ENCODE results near the gene RIMBP2. TPM values are rescaled to one million over a fixed set of nuclear protein-coding genes. Genes with fewer than 3 reads are reported as not detected.

Gene RIMBP2
- total RNA-seq, 1 donor from 2014 or later, result not detected

DNA sequence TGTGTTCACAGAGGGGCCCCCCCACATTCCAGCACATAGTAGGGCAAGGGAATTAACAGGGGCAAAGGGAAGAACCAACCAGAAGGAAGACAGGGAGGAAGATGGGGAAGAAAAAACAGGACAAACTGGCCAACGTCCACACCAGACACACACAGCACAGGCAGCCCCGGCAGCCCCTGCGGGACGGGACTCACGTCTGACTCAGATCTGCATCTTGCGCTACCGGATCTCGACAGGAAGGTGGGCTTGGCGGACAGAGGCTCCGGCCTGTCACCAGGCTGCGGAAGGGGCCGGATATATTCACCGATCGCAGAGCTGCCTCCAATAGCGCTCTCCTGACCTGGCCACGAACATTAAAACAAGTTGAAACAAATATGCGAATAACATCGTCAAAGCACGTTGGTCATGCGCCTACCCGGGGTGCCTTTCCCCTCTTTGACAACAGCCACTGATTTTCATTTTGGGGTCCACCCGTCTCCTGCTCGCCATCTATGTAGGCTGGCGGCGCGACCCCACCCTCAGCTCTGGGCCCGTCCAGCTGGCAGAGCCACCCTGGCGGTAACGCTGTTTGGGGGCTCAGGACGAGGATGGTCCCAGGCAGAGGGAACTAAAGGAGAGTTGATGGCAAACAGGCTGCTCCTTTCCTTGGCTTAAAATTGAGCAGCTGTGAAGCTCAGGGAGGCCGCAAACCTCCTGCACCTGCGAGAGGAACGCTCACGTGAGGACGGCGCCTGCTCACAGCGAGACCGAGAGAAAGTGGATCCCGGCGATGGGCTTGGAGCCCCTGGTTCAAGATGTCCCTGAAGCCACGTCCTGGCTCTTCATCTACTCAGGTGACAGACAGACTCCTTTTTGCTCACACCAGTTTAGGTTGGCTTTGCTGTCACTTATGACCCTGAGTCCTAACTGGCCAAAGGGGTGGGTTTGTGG lies 264.8 kb downstream of the RIMBP2 start:
- no peak for DNase-seq (ENCODE audit: low spot score)
- Mint-ChIP-seq H3K9me3 (no peaks in the 10 kb centered on the region), H3K4me1 (ENCODE audit: low read depth) (no peaks in the 10 kb centered on the region), H3K36me3 (ENCODE audit: low read depth) (no peaks in the 10 kb centered on the region), H3K27ac (no peak overlapping the region), H3K27me3 (ENCODE audit: insufficient read depth) (no peaks in the 10 kb centered on the region), H3K4me3 (no peak overlapping the region)
- intact Hi-C loops (cut with micrococcal nuclease), result no loop called here

DNA sequence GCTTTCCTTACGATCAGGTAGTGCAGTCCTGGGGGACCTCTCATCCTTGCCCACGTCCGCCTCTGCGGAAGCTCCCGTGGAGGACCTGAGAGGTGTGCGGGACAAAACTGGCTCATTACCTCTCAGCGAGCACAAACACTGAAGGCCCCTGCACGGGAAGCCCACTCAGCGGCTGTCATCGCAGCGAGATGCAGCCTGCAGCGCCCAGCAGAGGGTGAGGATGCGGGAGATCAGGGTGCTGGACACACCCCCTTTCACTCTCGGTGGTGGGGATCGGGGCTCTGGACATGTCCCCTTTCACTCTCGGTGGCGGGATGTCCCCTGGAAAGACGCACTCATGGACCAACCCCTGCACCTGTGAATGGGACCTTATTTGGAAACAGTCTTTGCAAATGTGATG lies 266.8 kb downstream of the RIMBP2 start:
- Mint-ChIP-seq H3K4me1 (ENCODE audit: low read depth) (no peaks in the 10 kb centered on the region), H3K4me3 (no peak overlapping the region), H3K9me3 (no peaks in the 10 kb centered on the region), H3K27me3 (ENCODE audit: insufficient read depth) (no peaks in the 10 kb centered on the region), H3K36me3 (ENCODE audit: low read depth) (no peaks in the 10 kb centered on the region), H3K27ac (no peak overlapping the region)
- intact Hi-C loops (cut with micrococcal nuclease), result no loop called here
- no peak for DNase-seq (ENCODE audit: low spot score)

DNA sequence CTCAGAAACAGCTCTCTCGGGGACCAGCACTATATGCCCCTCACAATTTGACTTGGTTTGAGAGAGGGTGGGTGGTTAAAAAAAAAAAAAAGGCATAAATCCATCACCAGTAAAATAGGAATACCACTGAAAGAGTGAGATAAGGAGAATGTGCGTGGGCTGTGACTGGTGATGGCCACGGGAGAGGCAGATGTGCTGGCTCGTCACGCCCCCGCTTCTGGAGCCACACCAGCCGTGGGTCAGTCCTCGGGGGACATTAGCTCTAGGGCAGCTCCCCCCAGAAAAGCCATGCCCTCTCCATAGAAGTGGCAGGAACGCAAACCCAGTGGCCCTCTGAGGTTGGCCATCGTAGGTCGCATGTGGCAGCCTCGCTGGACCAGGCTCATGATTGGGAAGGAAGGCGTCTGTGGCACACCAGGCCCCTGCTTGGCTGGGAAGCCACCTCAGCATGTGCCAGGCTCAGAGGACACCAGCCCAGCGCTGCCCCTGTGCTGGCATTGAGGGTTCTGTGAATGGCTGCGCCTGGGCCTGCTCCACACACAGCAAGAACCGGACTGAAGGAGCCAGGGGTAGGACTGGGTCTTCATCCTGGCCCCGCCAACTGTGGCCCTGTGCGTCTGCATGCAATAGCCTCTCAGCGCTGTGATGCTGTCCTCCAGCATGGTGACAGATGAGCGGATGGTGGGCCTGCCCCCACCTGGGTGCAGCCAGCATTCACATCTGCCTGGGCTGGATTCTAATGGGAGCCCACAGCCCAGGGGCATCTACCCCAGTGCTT lies 267.9 kb downstream of the RIMBP2 start:
- DNase-seq (ENCODE audit: low spot score), result no peak
- no peaks in the 10 kb centered on the region for H3K9me3 Mint-ChIP-seq
- H3K4me1 Mint-ChIP-seq (ENCODE audit: low read depth), result no peaks in the 10 kb centered on the region
- no peak overlapping the region for H3K4me3 Mint-ChIP-seq
- H3K27me3 Mint-ChIP-seq (ENCODE audit: insufficient read depth), result no peaks in the 10 kb centered on the region
- no peak overlapping the region for H3K27ac Mint-ChIP-seq
- no peaks in the 10 kb centered on the region for H3K36me3 Mint-ChIP-seq (ENCODE audit: low read depth)
- intact Hi-C loops (cut with micrococcal nuclease), result no loop called here

DNA sequence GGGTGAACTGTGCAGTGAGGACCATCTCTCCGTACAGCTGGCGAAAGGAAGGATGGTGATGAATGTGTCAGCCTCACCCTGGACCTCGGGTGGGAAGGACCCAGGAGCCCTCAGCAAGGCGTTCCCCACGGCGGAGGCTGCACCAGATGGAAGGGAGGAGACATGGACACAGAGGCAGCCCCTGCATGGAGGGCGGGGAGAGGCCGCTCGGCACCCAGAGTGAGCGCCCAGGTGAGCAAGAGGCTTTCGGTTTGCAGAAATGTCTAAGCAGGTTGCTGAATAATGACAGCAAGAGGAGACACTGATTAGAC lies 268.5 kb downstream of the RIMBP2 start:
- Mint-ChIP-seq H3K27ac (no peak overlapping the region), H3K36me3 (ENCODE audit: low read depth) (no peaks in the 10 kb centered on the region), H3K4me3 (no peak overlapping the region), H3K27me3 (ENCODE audit: insufficient read depth) (no peaks in the 10 kb centered on the region), H3K9me3 (no peaks in the 10 kb centered on the region), H3K4me1 (ENCODE audit: low read depth) (no peaks in the 10 kb centered on the region)
- intact Hi-C loops (cut with micrococcal nuclease), result no loop called here
- DNase-seq (ENCODE audit: low spot score), result no peak

DNA sequence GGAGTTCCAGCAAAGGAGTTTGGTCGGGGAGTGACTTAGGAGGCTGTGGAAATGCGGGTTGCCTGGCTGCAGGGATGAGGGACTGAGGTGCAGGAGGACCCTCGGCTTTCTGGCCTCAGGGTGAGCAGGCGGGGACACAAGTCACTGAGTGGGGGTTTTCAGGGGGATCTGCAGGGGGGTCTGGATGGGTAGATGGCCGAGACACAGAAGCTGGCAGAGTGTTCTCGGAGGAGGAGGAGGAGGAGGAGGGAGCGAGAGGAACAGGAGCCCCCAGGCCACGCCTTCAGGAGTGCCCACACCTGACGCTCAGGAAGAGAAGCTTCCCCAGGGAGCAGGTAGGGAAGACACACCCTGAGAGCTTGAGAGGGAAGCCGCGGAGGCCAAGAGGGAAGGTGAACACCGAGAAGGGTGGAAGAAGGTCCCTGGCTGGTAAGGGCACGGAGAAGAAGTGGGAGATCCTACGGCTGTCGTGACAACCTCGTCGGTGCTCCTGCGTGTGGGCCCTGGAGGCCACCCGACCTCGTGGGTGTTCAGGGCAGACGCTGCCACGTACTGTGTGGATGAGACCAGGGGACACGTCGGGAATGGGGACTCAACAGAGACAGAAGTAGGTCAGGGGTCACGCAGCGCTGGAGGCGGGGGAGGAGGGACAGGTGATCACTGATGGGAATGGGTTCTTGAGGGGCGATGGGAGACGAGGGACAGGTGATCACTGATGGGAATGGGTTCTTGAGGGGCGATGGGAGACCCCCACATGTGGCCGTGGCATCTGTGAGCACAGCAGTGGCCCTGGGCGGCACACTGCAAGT lies 269.0 kb downstream of the RIMBP2 start:
- Mint-ChIP-seq H3K27me3 (ENCODE audit: insufficient read depth) (no peaks in the 10 kb centered on the region), H3K36me3 (ENCODE audit: low read depth) (no peaks in the 10 kb centered on the region), H3K27ac (no peak overlapping the region), H3K4me1 (ENCODE audit: low read depth) (no peaks in the 10 kb centered on the region), H3K4me3 (no peak overlapping the region), H3K9me3 (no peaks in the 10 kb centered on the region)
- intact Hi-C loops (cut with micrococcal nuclease), result no loop called here
- no peak for DNase-seq (ENCODE audit: low spot score)

DNA sequence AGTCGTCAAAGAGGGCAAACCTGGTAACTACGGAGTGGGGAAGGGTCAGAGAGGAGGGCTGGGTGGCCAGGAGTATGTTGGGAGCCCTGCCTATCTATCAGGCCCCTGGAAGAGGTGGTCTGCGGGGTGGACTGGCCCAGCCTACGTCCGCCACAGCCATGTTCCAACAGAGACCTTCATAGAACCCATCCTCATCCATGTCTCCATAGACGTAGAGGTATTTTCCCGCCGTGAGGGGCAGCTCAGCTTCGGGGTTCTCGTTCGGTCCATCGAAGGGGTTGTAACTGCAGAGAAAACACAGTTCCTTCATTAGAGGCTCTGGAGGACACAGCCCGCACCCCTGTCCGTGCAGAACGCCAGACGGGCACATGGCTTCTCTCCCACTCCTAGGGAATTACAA lies 271.1 kb downstream of the RIMBP2 start:
- no peaks in the 10 kb centered on the region for H3K36me3 Mint-ChIP-seq (ENCODE audit: low read depth)
- no peak overlapping the region for H3K4me3 Mint-ChIP-seq
- H3K4me1 Mint-ChIP-seq (ENCODE audit: low read depth), result no peaks in the 10 kb centered on the region
- no peaks in the 10 kb centered on the region for H3K27me3 Mint-ChIP-seq (ENCODE audit: insufficient read depth)
- no peaks in the 10 kb centered on the region for H3K9me3 Mint-ChIP-seq
- no peak overlapping the region for H3K27ac Mint-ChIP-seq
- DNase-seq (ENCODE audit: low spot score), result no peak
- intact Hi-C loops (cut with micrococcal nuclease), result no loop called here

DNA sequence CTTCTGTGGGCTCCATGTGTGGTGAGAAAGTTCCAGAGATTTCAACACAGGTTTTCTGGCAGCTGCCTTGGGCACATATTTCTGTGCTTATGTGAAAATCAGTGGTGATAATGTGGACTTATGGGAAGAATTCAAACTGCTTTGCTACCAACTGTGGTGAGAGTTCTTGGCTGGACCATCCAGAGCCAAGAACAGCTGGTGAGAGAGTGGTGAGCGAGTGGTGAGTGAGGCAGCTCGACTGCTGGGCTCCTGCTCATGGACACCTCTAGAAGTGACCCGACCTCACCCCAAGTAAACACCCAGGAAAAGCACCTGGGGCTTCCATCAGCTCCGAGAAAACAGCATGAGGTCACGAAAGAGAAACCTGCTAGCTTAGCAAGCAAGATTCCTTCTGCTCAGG lies 272.0 kb downstream of the RIMBP2 start:
- Mint-ChIP-seq H3K36me3 (ENCODE audit: low read depth) (no peaks in the 10 kb centered on the region), H3K9me3 (peaks cover 6% of the 10 kb centered on the region), H3K27me3 (ENCODE audit: insufficient read depth) (no peaks in the 10 kb centered on the region), H3K4me3 (no peak overlapping the region), H3K27ac (no peak overlapping the region), H3K4me1 (ENCODE audit: low read depth) (no peaks in the 10 kb centered on the region)
- intact Hi-C loops (cut with micrococcal nuclease), result no loop called here
- no peak for DNase-seq (ENCODE audit: low spot score)

DNA sequence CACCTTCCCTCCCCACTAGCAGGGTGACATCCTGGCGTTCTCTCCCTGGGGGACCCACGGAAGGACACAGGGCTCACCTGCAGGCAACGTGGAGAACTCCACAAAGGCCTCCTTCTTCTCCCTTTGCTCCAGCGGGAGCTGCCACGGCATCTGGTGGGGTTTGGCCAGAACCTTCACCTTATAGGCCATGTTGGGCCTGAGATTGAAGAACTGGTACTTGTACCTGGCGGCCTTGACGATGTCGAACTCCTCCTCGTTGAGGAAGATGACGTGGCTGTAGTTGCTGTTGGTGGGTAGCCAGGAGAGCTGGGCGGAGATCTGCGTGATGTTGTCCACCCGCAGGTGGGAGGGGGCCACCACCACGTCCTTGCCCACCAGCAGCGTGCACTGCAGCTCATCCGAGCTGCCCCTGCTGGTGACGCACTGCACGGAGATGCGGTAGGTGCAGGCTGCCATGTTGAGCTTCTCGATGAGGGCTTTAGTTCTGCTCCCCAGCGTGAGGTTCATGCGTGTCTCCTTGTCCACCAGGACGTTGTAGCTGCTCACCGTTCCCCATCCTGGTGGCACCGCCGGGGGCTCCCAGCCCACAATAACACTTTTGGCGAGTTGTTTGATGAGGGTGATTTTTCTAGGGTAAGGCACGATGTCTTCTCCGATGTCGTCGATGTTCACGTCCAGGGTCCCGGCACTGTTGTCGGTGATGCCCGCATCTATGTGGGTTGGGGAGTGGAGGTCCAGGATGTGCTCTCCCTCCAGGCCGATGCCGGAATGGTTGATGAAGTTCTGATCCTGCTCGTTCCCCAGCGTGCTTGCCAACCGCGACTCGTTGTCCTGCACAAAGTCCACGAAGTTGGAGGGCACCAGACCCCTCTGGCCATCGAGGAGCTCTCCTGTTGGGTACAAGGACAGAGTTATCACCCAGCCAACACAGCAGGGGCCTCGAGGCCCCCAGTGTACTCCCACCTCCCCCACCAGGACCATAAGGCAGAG lies 274.0 kb downstream of the RIMBP2 start:
- peaks cover 9% of the 10 kb centered on the region for H3K9me3 Mint-ChIP-seq
- intact Hi-C loops (cut with micrococcal nuclease), result no loop called here
- H3K4me3 Mint-ChIP-seq, result no peak overlapping the region
- no peaks in the 10 kb centered on the region for H3K27me3 Mint-ChIP-seq (ENCODE audit: insufficient read depth)
- H3K36me3 Mint-ChIP-seq (ENCODE audit: low read depth), result no peaks in the 10 kb centered on the region
- DNase-seq (ENCODE audit: low spot score), result no peak
- no peaks in the 10 kb centered on the region for H3K4me1 Mint-ChIP-seq (ENCODE audit: low read depth)
- no peak overlapping the region for H3K27ac Mint-ChIP-seq

DNA sequence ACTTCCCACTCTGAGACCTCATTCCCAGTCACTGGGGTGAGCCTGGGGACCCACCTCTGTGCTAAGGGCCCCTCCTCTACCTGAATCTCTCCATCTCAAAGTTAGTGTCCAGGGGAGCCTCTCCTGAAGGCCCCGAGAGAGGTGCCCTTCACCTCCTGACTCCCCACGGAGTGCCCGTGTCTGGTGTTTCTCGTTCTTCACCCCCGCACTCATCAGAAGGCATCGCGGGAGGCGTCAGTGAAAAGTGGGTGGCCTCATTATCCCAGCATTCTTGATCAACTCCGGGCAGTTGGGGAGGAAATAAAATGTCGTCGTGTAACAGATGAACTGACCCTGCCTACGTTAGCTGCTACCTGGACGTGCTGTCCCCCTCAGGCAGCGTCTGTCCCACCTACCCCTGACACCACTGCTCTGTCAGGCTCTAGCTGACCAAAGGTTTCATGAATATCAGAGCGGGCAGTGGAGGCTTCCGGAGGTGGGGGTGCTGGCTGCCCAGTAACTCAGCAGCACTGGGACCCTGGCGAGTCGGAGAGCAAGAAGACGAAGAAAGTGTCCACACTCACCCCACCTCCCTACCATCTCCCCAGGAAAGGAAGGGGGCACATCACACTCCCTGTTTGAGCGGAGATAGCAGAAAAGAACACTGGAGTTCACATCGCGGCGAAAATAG lies 275.6 kb downstream of the RIMBP2 start:
- intact Hi-C loops (cut with micrococcal nuclease), result no loop called here
- no peaks in the 10 kb centered on the region for H3K4me1 Mint-ChIP-seq (ENCODE audit: low read depth)
- no peak for DNase-seq (ENCODE audit: low spot score)
- no peaks in the 10 kb centered on the region for H3K27me3 Mint-ChIP-seq (ENCODE audit: insufficient read depth)
- no peaks in the 10 kb centered on the region for H3K36me3 Mint-ChIP-seq (ENCODE audit: low read depth)
- H3K9me3 Mint-ChIP-seq, result peaks cover 9% of the 10 kb centered on the region
- no peak overlapping the region for H3K4me3 Mint-ChIP-seq
- no peak overlapping the region for H3K27ac Mint-ChIP-seq

DNA sequence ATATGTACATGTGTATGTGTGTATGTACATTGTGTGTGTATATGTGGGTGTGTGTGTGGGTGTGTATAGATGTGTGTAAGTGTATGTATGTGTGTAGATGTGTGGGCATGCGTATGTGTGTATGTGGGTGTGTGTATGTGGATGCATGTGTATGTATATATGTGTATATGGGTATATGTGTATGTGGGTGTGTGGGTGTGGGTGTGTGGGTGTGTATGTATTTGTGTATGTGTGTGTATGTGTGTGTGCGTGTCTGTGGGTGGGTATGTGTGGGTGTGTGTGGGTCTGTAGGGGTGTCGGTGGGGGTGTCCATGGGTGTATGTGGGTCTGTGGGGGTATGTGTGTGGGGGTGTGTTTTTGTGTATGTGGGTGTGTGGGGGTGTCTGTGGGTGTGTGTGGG lies 276.8 kb downstream of the RIMBP2 start:
- intact Hi-C loops (cut with micrococcal nuclease), result no loop called here
- H3K27me3 Mint-ChIP-seq (ENCODE audit: insufficient read depth), result no peaks in the 10 kb centered on the region
- no peak overlapping the region for H3K27ac Mint-ChIP-seq
- H3K9me3 Mint-ChIP-seq, result peaks cover 9% of the 10 kb centered on the region
- H3K4me1 Mint-ChIP-seq (ENCODE audit: low read depth), result no peaks in the 10 kb centered on the region
- H3K4me3 Mint-ChIP-seq, result no peak overlapping the region
- DNase-seq (ENCODE audit: low spot score), result no peak
- H3K36me3 Mint-ChIP-seq (ENCODE audit: low read depth), result no peaks in the 10 kb centered on the region

DNA sequence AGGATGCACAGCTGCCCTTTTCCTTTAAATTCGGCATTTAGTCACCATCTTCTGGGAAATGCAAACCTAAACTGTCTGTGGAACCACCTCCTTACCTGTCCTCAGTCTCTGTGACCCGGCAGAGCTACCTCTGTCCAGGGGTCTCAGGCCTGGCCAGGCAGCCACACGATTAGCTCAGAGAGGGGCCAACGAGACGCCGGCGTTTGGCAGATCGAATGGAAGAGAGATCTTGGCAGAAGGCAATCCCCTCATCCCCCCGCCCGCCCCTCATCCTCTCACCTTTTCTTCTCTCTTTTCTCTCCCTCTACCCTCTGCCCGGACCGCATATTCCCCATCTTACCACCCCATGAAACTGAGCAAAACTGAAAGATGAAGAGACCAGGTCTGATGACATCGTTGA lies 277.4 kb downstream of the RIMBP2 start:
- intact Hi-C loops (cut with micrococcal nuclease), result no loop called here
- Mint-ChIP-seq H3K4me3 (no peak overlapping the region), H3K27ac (no peak overlapping the region), H3K36me3 (ENCODE audit: low read depth) (no peaks in the 10 kb centered on the region), H3K9me3 (peaks cover 9% of the 10 kb centered on the region), H3K4me1 (ENCODE audit: low read depth) (no peaks in the 10 kb centered on the region), H3K27me3 (ENCODE audit: insufficient read depth) (no peaks in the 10 kb centered on the region)
- no peak for DNase-seq (ENCODE audit: low spot score)

DNA sequence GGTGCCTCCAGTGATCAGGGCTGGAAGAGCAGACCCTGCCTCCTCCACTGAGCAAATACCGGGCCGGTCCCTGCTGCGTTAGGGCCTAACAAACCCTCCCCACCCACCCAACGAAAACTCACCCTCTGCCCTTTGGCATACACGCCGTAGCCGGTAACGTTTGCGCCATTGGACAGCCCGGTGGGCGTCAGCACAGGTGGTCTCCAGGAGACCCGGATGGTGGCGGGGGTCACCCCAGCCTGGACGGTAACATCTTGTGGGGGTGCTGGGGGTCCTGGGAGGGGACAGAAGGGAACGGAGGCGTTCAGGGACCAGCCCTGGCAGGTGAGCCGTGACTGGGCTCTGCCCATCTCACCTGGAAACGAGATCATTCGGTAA lies 277.9 kb downstream of the RIMBP2 start:
- H3K36me3 Mint-ChIP-seq (ENCODE audit: low read depth), result no peaks in the 10 kb centered on the region
- no peaks in the 10 kb centered on the region for H3K27me3 Mint-ChIP-seq (ENCODE audit: insufficient read depth)
- no peaks in the 10 kb centered on the region for H3K4me1 Mint-ChIP-seq (ENCODE audit: low read depth)
- H3K9me3 Mint-ChIP-seq, result peaks cover 9% of the 10 kb centered on the region
- DNase-seq (ENCODE audit: low spot score), result no peak
- no peak overlapping the region for H3K4me3 Mint-ChIP-seq
- intact Hi-C loops (cut with micrococcal nuclease), result no loop called here
- no peak overlapping the region for H3K27ac Mint-ChIP-seq

All from activated T-helper 1 cell treated with anti-CD3 and anti-CD28 coated beads, Interleukin-12 subunit alpha, Interleukin-12 subunit beta, Interleukin-2, Interleukin-4 antibody, amounts not matched to agents 30 ng/mL and 10 ng/mL and 1 ng/mL, durations not matched to agents 14 hours and 24 hours and 36 hours (primary cell).